GM12878 (cell line): ENCODE measurements around the gene CXCR6. TPM values are rescaled to one million over a fixed set of nuclear protein-coding genes. Genes with fewer than 3 reads are reported as not detected.

Experiments
- BRCA1 ChIP-seq: IDR thresholded peaks from 2 replicates; pipeline ENCODE4 v1.6.1; 2011; ENCODE audit warnings: low read depth, low read length, improper control_type of control experiment
- CHD2 ChIP-seq: IDR thresholded peaks from 2 replicates; pipeline ENCODE4 v1.6.1; 2011; ENCODE audit warnings: low read depth, low read length, improper control_type of control experiment, borderline replicate concordance
- CREB1 ChIP-seq: IDR thresholded peaks from 2 replicates; pipeline ENCODE4 v1.6.1; 2012; ENCODE audit warnings: low read depth, mild to moderate bottlenecking, inconsistent platforms
- HDAC2 ChIP-seq: fragments of 200-600 bp; sonication (generic); IDR thresholded peaks from 2 replicates; pipeline ENCODE4 v1.6.1; 2017
- NFYA ChIP-seq: IDR thresholded peaks from 2 replicates; pipeline ENCODE4 v1.6.1; 2011; ENCODE audit warnings: low read depth, mild to moderate bottlenecking, low read length, improper control_type of control experiment, borderline replicate concordance
- SUZ12 ChIP-seq: fragments of 200-600 bp; sonication (generic); IDR thresholded peaks from one replicate; pipeline ENCODE4 v1.6.1; 2018; ENCODE audit warnings: antibody characterized with exemption, mild to moderate bottlenecking; ENCODE audit not compliant: unreplicated experiment
- ZNF274 ChIP-seq: IDR thresholded peaks from one replicate; pipeline ENCODE4 v1.8.0; 2011; ENCODE audit not compliant: insufficient read length, insufficient read depth
- ZNF622 ChIP-seq: fragments of 450-650 bp; IDR thresholded peaks from 2 replicates; pipeline ENCODE4 v1.6.1; 2017; ENCODE audit warnings: mild to moderate bottlenecking, inconsistent platforms
- polyA plus RNA-seq, 11 experiments: library from polyadenylated mRNA; depleted of rRNA in 4 of 11; unstranded in 6 of 11; stranded (reverse) in 5 of 11; fragments of >200 nt; fragmentation: Nextera tagmentation in 4 of 11; fragmentation: Illumina TruSeq in 1 of 11; extraction: Ambion mirVana in 4 of 11; extraction: Trizol in 1 of 11; gene quantifications; 1 replicate in 1 of 11; 2 replicates in 10 of 11; pipeline versions ENCODE4 v1.2.1 to v1.2.3, GENCODE V29; 2011 to 2016; ENCODE audit warnings: inconsistent platforms in 2 of 11, missing spikeins in 2 of 11, low read depth in 1 of 11
- total RNA-seq, 4 experiments: library from RNA; depleted of rRNA in 3 of 4; stranded (reverse); fragments of >200 nt in 3 of 4; fragmentation: Illumina TruSeq in 1 of 4; extraction: Trizol in 1 of 4; gene quantifications; 2 replicates each; pipeline versions ENCODE4 v1.2.1 to v1.2.3, GENCODE V29; 2013 to 2021
- TF ChIP-seq, protein P1 (sequence below): fragments of 150-350 bp; IDR thresholded peaks from 2 replicates; pipeline ENCODE4 v1.6.1; 2014; ENCODE audit warnings: mild to moderate bottlenecking, low read depth, low read length
- TF ChIP-seq, protein P2 (sequence below): fragments of 450-650 bp; IDR thresholded peaks from 2 replicates; pipeline ENCODE4 v1.6.1; 2017; ENCODE audit warnings: mild to moderate bottlenecking, moderate library complexity
- TF ChIP-seq, protein P3 (sequence below): IDR thresholded peaks from 2 replicates; pipeline ENCODE4 v1.6.1; 2012; ENCODE audit warnings: low read depth, low read length, improper control_type of control experiment
- TF ChIP-seq, protein P4 (sequence below): fragments of 450-650 bp; IDR thresholded peaks from 2 replicates; pipeline ENCODE4 v1.6.1; 2018; ENCODE audit warnings: mild to moderate bottlenecking, low read depth, moderate library complexity; ENCODE audit not compliant: partially characterized antibody
- TF ChIP-seq, protein P5 (sequence below), 3 experiments: IDR thresholded peaks in 2 of 3; conservative IDR thresholded peaks in 1 of 3; 2 replicates each; pipeline ENCODE4 v1.5.1; 2011; ENCODE audit warnings: low read depth in 3 of 3, low read length in 3 of 3, mild to moderate bottlenecking in 3 of 3, control low read depth in 2 of 3, moderate library complexity in 2 of 3, inconsistent platforms in 1 of 3, mixed read lengths in 1 of 3; ENCODE audit not compliant: control insufficient read depth in 2 of 3, insufficient read depth in 1 of 3; ENCODE audit errors: extremely low read depth in 1 of 3

CXCR6 gene
- total and polyA plus RNA-seq, 10 of the 15 experiments (the other 5 are each of a cell fraction or from before 2014, with no cell fraction given), result 0.04 to 0.20 (median 0.12) TPM; not detected in 5

DNA sequence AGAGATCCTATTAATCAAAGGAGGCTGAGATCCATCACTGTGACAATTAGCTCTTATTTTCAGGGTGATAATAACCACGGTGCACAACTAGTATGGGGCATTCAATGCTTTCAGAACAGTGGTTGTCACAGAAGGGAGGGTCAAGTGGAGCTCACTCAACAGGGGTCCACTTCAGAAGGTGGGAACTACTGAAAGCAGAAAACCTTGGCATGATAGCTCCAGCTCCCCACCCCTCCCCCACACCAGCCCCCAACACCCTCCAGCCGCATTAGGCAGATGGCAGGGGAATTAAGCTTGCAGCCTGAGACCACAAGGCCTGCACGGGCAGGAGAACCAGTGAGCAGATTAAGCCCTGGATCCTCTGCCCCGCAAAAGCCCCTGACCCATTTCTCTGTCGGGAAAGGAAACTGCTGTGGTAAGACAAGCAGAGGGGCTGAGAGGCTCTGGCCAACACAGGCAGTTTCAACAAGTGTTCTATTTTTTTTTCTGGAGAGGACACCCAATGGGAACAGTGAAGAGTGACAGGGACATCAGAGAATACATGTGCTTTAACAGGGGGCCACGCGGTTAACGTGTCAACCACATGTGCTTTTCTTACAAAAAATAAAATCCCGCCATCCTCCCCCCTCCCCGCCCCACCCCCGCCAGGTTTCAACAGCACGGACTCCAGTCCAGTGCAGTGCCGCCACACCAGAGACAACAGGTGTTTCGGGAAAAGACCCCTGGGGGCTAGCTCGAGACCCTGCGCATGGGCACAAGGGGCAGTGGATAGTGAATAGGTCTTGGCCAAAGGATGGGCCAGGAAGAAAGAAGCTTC is 51.4 kb downstream of the CXCR6 start (continued):
- TF ChIP-seq, protein P1, sequence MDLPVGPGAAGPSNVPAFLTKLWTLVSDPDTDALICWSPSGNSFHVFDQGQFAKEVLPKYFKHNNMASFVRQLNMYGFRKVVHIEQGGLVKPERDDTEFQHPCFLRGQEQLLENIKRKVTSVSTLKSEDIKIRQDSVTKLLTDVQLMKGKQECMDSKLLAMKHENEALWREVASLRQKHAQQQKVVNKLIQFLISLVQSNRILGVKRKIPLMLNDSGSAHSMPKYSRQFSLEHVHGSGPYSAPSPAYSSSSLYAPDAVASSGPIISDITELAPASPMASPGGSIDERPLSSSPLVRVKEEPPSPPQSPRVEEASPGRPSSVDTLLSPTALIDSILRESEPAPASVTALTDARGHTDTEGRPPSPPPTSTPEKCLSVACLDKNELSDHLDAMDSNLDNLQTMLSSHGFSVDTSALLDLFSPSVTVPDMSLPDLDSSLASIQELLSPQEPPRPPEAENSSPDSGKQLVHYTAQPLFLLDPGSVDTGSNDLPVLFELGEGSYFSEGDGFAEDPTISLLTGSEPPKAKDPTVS, result no peak
- TF ChIP-seq, protein P2, sequence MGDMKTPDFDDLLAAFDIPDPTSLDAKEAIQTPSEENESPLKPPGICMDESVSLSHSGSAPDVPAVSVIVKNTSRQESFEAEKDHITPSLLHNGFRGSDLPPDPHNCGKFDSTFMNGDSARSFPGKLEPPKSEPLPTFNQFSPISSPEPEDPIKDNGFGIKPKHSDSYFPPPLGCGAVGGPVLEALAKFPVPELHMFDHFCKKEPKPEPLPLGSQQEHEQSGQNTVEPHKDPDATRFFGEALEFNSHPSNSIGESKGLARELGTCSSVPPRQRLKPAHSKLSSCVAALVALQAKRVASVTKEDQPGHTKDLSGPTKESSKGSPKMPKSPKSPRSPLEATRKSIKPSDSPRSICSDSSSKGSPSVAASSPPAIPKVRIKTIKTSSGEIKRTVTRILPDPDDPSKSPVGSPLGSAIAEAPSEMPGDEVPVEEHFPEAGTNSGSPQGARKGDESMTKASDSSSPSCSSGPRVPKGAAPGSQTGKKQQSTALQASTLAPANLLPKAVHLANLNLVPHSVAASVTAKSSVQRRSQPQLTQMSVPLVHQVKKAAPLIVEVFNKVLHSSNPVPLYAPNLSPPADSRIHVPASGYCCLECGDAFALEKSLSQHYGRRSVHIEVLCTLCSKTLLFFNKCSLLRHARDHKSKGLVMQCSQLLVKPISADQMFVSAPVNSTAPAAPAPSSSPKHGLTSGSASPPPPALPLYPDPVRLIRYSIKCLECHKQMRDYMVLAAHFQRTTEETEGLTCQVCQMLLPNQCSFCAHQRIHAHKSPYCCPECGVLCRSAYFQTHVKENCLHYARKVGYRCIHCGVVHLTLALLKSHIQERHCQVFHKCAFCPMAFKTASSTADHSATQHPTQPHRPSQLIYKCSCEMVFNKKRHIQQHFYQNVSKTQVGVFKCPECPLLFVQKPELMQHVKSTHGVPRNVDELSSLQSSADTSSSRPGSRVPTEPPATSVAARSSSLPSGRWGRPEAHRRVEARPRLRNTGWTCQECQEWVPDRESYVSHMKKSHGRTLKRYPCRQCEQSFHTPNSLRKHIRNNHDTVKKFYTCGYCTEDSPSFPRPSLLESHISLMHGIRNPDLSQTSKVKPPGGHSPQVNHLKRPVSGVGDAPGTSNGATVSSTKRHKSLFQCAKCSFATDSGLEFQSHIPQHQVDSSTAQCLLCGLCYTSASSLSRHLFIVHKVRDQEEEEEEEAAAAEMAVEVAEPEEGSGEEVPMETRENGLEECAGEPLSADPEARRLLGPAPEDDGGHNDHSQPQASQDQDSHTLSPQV, result no peak
- TF ChIP-seq CREB1 (no peak), NFYA (no peak), HDAC2 (no peak), BRCA1 (no peak), ZNF274 (no peak), SUZ12 (no peak), ZNF622 (no peak), CHD2 (no peak; the same call in 1 of the 2 replicates)
- TF ChIP-seq, protein P3, sequence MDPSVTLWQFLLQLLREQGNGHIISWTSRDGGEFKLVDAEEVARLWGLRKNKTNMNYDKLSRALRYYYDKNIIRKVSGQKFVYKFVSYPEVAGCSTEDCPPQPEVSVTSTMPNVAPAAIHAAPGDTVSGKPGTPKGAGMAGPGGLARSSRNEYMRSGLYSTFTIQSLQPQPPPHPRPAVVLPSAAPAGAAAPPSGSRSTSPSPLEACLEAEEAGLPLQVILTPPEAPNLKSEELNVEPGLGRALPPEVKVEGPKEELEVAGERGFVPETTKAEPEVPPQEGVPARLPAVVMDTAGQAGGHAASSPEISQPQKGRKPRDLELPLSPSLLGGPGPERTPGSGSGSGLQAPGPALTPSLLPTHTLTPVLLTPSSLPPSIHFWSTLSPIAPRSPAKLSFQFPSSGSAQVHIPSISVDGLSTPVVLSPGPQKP, result no peak
- TF ChIP-seq, protein P4, sequence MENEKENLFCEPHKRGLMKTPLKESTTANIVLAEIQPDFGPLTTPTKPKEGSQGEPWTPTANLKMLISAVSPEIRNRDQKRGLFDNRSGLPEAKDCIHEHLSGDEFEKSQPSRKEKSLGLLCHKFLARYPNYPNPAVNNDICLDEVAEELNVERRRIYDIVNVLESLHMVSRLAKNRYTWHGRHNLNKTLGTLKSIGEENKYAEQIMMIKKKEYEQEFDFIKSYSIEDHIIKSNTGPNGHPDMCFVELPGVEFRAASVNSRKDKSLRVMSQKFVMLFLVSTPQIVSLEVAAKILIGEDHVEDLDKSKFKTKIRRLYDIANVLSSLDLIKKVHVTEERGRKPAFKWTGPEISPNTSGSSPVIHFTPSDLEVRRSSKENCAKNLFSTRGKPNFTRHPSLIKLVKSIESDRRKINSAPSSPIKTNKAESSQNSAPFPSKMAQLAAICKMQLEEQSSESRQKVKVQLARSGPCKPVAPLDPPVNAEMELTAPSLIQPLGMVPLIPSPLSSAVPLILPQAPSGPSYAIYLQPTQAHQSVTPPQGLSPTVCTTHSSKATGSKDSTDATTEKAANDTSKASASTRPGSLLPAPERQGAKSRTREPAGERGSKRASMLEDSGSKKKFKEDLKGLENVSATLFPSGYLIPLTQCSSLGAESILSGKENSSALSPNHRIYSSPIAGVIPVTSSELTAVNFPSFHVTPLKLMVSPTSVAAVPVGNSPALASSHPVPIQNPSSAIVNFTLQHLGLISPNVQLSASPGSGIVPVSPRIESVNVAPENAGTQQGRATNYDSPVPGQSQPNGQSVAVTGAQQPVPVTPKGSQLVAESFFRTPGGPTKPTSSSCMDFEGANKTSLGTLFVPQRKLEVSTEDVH, result no peak
- TF ChIP-seq, protein P5, sequence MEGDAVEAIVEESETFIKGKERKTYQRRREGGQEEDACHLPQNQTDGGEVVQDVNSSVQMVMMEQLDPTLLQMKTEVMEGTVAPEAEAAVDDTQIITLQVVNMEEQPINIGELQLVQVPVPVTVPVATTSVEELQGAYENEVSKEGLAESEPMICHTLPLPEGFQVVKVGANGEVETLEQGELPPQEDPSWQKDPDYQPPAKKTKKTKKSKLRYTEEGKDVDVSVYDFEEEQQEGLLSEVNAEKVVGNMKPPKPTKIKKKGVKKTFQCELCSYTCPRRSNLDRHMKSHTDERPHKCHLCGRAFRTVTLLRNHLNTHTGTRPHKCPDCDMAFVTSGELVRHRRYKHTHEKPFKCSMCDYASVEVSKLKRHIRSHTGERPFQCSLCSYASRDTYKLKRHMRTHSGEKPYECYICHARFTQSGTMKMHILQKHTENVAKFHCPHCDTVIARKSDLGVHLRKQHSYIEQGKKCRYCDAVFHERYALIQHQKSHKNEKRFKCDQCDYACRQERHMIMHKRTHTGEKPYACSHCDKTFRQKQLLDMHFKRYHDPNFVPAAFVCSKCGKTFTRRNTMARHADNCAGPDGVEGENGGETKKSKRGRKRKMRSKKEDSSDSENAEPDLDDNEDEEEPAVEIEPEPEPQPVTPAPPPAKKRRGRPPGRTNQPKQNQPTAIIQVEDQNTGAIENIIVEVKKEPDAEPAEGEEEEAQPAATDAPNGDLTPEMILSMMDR (IDR thresholded peaks at IDR 0.05 in 2 of 3, conservative IDR thresholded peaks at IDR 0.05 in 1 of 3; ENCODE audit: control insufficient read depth in 2 of 3, extremely low read depth in 1 of 3, insufficient read depth in 1 of 3, low read depth in 3 of 3, low read length in 3 of 3), result no peak
